Kidney glomerular epithelial cell (primary cell): ENCODE results near the gene ADIPOQ.
"Not testable (repeated sequence)": the region's sequence is repeated elsewhere in the genome, so short reads cannot be mapped to it uniquely, and the experiment has no call there.

ENCODE experiments used
- DNase-seq: peaks from one replicate; lab custom pipeline; 2025; lab: John Stamatoyannopoulos, UW

Gene ADIPOQ

GRCh38 chr3:186870421-186871201, 28.1 kb downstream of the ADIPOQ start:
- DNase-seq, result no peak

GRCh38 chr3:186871403-186871924, 29.0 kb downstream of the ADIPOQ start:
- no peak for DNase-seq

GRCh38 chr3:186873796-186874195, 31.3 kb downstream of the ADIPOQ start:
- DNase-seq, result not testable (repeated sequence)

GRCh38 chr3:186874216-186874615, 31.7 kb downstream of the ADIPOQ start:
- not testable (repeated sequence) for DNase-seq

GRCh38 chr3:186874841-186875240, 32.3 kb downstream of the ADIPOQ start:
- not testable (repeated sequence) for DNase-seq

- DNase-seq, result no peak
Observed at GRCh38 chr3:186875708-186876107, 33.2 kb downstream of the ADIPOQ start.

GRCh38 chr3:186879781-186880180, 37.3 kb downstream of the ADIPOQ start:
- no peak for DNase-seq

- DNase-seq, result no peak
Observed at GRCh38 chr3:186880406-186880805, 37.9 kb downstream of the ADIPOQ start.

GRCh38 chr3:186882150-186882524, 39.6 kb downstream of the ADIPOQ start:
- no peak for DNase-seq

GRCh38 chr3:186882881-186883685, 40.6 kb downstream of the ADIPOQ start:
- peak; percentile 75 for DNase-seq

GRCh38 chr3:186883686-186884058, 41.2 kb downstream of the ADIPOQ start:
- DNase-seq, result no peak

GRCh38 chr3:186884868-186885267, 42.4 kb downstream of the ADIPOQ start:
- DNase-seq, result not testable (repeated sequence)

GRCh38 chr3:186886202-186886981, 43.9 kb downstream of the ADIPOQ start:
- DNase-seq, result no peak

- not testable (repeated sequence) for DNase-seq
Observed at GRCh38 chr3:186887507-186887938, 45.0 kb downstream of the ADIPOQ start.

GRCh38 chr3:186888569-186888968, 46.1 kb downstream of the ADIPOQ start:
- no peak for DNase-seq

- not testable (repeated sequence) for DNase-seq
Observed at GRCh38 chr3:186889698-186890097, 47.2 kb downstream of the ADIPOQ start.

- DNase-seq, result no peak
Observed at GRCh38 chr3:186890911-186891310, 48.4 kb downstream of the ADIPOQ start.

GRCh38 chr3:186893071-186893470, 50.6 kb downstream of the ADIPOQ start:
- DNase-seq, result not testable (repeated sequence)

- DNase-seq, result no peak
Observed at GRCh38 chr3:186895406-186895805, 52.9 kb downstream of the ADIPOQ start.

GRCh38 chr3:186896006-186896405, 53.5 kb downstream of the ADIPOQ start:
- DNase-seq, result no peak

GRCh38 chr3:186896875-186897274, 54.4 kb downstream of the ADIPOQ start:
- no peak for DNase-seq

GRCh38 chr3:186901135-186901734, 58.7 kb downstream of the ADIPOQ start:
- DNase-seq, result no peak
